ENCODE data around the gene ZNF780B. TPM values are rescaled to one million over a fixed set of nuclear protein-coding genes. Genes with fewer than 3 reads are reported as not detected.

The ZNF780B gene
- total RNA-seq (2022; extraction: Qiagen RNA extraction; ENCODE audit: low read depth): 5.1 to 7.6 TPM (median 5.8 TPM) in 5 replicates

DNA sequence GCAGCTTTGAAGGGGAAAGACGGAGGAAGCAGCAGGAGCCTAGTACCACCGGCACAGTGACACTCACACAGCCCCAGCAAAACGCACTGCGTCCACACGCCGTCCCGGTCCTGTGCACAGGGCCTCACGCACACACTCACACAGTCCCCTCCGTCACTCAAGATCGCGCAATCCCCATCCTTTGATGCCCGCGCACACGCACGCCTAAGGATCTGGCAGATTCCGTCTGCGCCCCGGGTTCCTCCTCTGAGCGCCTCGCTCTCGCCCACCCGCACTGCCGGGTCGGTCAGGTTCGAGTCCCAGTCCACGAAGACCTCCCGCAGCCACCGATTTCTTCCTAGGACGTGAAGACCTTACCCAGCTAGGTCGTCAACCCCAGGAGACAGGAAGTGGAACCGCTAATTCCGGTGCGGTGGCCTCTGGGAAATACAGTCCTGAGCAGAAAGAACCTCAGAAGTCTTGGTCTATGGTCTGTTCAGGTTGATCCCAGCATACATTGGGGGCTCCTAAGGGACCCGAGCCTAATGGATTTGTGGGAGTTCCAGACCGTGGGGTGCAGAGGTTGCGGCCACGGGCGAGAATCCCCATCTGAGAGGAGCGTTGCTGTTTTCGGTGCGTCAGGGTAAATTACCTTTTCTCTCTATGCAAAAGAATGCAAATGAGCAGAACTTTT, at the start of gene ZNF780B:
TSS of gene ZNF780B (minus strand) at position 400 of the 673 bp plus-strand sequence. CDS start 5,899 bp downstream, outside the sequence.

DNA sequence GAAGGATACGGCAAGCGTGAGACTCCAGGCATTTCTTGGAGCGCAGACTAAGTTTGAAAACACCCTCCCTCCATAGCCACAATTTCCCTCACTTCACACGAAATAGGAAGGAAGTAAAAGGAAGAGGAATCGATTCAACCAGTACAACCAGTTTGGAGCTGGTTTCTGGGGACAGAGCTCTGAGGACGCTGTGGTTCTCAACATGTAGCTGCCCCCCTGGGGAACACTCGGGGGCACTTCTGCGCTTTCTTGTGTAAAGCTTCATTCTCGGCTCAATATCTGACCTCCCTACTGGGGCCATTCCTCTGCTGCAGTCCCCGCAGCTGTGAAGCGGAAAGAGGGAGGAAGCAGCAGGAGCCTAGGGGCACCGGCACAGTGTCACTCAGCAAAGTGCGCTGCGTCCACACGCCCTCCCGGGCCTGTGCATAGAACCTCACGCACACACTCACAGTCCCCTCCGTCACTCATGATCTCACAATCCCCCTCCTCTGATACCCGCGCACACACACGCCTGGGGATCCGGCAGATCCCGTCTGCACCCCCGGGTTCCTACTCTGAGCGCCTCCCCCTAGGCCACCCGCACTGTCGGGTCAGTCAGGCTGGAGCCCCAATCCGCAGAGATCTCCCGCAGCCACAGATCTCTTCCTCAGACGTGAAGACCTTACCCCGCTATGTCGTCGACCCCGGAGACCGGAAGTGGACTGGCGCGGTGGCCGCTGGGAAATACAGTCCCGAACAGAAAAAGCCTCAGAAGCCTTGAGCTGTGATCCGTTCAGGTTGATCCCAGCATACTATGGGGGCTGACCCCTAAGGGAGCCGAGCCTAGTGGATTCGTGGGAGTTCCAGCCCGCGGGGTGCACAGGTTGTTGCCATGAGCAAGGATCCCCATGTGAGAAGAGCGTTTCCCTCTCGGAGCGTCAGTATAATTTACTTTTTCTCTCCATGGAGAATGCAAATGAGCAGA, 34.5 kb upstream of the ZNF780B start, which contains the start of gene ZNF780A:
TSS of gene ZNF780A (minus strand) at position 703 of the 964 bp plus-strand sequence. CDS start 6,190 bp downstream, outside the sequence.

GRCh38 chr19:39996811-39997637, 59.0 kb downstream of the ZNF780B start, which contains the start of gene ZNF546:
Gene ZNF546, plus strand, starts transcription at chr19:39997060. Its CDS starts 1,267 bp downstream, at chr19:39998327.

Other genes with a start within 250 kb of the ZNF780B start
- gene DYRK1B, start 222.1 kb downstream of the ZNF780B start, total RNA-seq (2022; extraction: Qiagen RNA extraction; ENCODE audit: low read depth): 18.3 to 26.0 TPM (median 23.3 TPM) in 5 replicates
- 587 to 784 TPM (median 713 TPM) in 5 replicates for gene FBL, start 209.9 kb downstream of the ZNF780B start, total RNA-seq (2022; extraction: Qiagen RNA extraction; ENCODE audit: low read depth)
- gene FCGBP, start 121.6 kb downstream of the ZNF780B start, total RNA-seq (2022; extraction: Qiagen RNA extraction; ENCODE audit: low read depth): 0.49 to 1.1 TPM (median 0.99 TPM) in 5 replicates
- 277 to 306 TPM (median 291 TPM) in 5 replicates for gene PSMC4, start 85.1 kb downstream of the ZNF780B start, total RNA-seq (2022; extraction: Qiagen RNA extraction; ENCODE audit: low read depth)
- gene ZNF546, start 59.2 kb downstream of the ZNF780B start, total RNA-seq (2022; extraction: Qiagen RNA extraction; ENCODE audit: low read depth): 2.0 to 3.1 TPM (median 2.4 TPM) in 5 replicates
- gene ZNF780A, start 34.7 kb upstream of the ZNF780B start, total RNA-seq (2022; extraction: Qiagen RNA extraction; ENCODE audit: low read depth): 28.7 to 32.0 TPM (median 30.2 TPM) in 5 replicates
- 15.2 to 20.0 TPM (median 18.3 TPM) in 5 replicates for gene MAP3K10, start 135.2 kb upstream of the ZNF780B start, total RNA-seq (2022; extraction: Qiagen RNA extraction; ENCODE audit: low read depth)
- 0.62 to 0.81 TPM (median 0.76 TPM) in 5 replicates for gene TTC9B, start 162.2 kb upstream of the ZNF780B start, total RNA-seq (2022; extraction: Qiagen RNA extraction; ENCODE audit: low read depth)
- 0.09 to 0.30 TPM (median 0.17 TPM) in 5 replicates for gene CCNP, start 170.5 kb upstream of the ZNF780B start, total RNA-seq (2022; extraction: Qiagen RNA extraction; ENCODE audit: low read depth)
- 127 to 188 TPM (median 177 TPM) in 5 replicates for gene AKT2, start 229.1 kb upstream of the ZNF780B start, total RNA-seq (2022; extraction: Qiagen RNA extraction; ENCODE audit: low read depth)

All from A549 treated with CpdA at 1 μM for 4 hours (cell line).